OCI-LY3 (cell line): ENCODE data around the gene APBA1.
A peak's percentile ranks its signal among the peaks of the same experiment; 100 is the strongest.

Experiments
- CTCF ChIP-seq: fragments of 200-600, 300-600 bp; sonication (generic); IDR thresholded peaks from 2 replicates; pipeline ENCODE4 v1.5.1; 2014; ENCODE audit warnings: antibody characterized with exemption, low read length, low read depth
- EZH2phosphoT487 ChIP-seq: fragments of 200-600 bp; shearing (Covaris generic); IDR thresholded peaks from 2 replicates; pipeline ENCODE4 v1.6.1; 2018; ENCODE audit warnings: antibody characterized with exemption, mixed run types, low read depth

- TF ChIP-seq CTCF: peak; percentile 86
- no peak for TF ChIP-seq EZH2phosphoT487
These were observed 250.0 kb downstream of the APBA1 start for GRCh38 chr9:69421908-69422801.
